ENCODE results near the gene NCF4. TPM values are rescaled to one million over a fixed set of nuclear protein-coding genes. Genes with fewer than 3 reads are reported as not detected.

The NCF4 gene
- total and polyA plus RNA-seq, 7 donors = 1.5 to 4.3 (median 2.6) TPM

DNA sequence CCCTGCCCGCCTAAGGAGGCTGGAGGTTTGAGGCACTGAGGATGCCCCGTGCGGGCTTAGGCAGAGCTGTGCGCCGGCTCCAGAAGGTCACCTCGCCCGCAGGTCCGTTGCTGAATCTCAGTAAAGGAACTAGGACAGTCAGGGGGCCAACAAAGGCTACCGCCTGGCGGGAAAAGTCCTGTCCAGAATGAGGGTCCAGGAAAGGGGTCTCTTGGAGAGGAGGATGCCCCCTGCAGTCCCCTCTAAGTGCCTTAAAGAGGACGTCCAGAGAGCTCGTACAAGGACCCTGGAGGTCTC lies 44.5 kb upstream of the NCF4 start:
- Histone ChIP-seq H3K4me1 (peaks cover 10% of the 10 kb centered on the region), H3K27me3 (ENCODE audit: insufficient read depth in 3 of 3, low read length in 2 of 3) (peaks cover 0 to 75% (median 22%) of the 10 kb centered on the region in 3 donors), H3K4me3 (no peak overlapping the region), H3K27ac (no peak overlapping the region), H3K9me3 (no peaks in the 10 kb centered on the region), H3K36me3 (ENCODE audit: insufficient read depth in 1 of 2, low read depth in 1 of 2) (no peaks in the 10 kb centered on the region)
- TF ChIP-seq, protein P1, sequence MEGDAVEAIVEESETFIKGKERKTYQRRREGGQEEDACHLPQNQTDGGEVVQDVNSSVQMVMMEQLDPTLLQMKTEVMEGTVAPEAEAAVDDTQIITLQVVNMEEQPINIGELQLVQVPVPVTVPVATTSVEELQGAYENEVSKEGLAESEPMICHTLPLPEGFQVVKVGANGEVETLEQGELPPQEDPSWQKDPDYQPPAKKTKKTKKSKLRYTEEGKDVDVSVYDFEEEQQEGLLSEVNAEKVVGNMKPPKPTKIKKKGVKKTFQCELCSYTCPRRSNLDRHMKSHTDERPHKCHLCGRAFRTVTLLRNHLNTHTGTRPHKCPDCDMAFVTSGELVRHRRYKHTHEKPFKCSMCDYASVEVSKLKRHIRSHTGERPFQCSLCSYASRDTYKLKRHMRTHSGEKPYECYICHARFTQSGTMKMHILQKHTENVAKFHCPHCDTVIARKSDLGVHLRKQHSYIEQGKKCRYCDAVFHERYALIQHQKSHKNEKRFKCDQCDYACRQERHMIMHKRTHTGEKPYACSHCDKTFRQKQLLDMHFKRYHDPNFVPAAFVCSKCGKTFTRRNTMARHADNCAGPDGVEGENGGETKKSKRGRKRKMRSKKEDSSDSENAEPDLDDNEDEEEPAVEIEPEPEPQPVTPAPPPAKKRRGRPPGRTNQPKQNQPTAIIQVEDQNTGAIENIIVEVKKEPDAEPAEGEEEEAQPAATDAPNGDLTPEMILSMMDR (IDR thresholded peaks at IDR 0.05) = no peak
- 3 to 4% (median 3%) methylated on average over 12 of the region's 12 CpGs for WGBS, 3 donors
- DNase-seq = no peak
- intact Hi-C loops (cut with DNase I) = no loop called here
- no peak for ATAC-seq

DNA sequence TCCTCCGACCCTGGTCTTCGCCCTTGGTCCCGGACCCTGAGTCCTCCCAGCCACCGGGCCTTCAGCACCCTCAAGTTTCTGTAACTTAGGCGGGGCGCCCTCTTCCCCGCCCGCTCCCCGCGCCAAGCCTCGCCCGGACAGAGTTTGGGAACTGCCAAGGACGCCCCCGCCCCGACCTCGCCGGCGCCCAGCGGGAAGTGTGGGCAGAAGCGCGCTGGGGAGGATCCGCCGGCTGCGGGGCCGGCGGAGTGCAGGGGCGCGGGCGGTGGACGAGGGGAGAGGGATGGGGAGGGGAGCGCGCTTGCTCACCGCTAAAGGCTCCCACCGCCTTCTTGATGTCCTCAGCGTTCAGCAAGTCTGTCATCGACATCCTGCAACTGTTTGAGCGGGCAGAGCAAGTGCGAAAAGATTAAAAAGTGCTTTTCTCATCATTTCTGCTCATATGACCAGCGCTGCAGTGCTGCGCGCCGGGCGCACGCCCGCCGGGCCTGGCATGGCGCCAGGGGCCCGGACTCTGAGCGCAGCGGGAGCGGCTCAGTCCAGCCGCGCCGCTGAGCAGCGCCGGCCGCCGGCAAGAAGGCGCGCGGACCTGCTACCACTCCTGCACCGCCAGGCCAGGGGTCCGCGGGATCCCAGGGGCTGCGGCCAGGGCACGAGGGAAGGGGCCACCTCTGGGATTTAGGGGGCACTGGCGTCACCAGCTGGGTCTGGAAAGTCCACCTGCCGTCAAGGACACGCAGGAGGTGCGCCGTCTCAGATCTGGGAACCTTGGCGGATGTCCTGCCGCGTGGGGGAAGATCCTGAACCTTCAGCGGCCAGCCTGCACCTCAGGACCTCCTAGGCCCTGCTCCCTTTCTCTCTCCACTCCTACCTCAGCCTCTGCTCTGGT lies 43.9 kb upstream of the NCF4 start, which contains the start of gene PVALB:
TSS of gene PVALB (minus strand) at position 400 of the 889 bp plus-strand sequence. CDS start at position 370, 30 bp downstream.
- peaks cover 0 to 75% (median 22%) of the 10 kb centered on the region in 3 donors for H3K27me3 ChIP-seq (ENCODE audit: insufficient read depth in 3 of 3, low read length in 2 of 3)
- H3K4me1 ChIP-seq = peaks cover 10% of the 10 kb centered on the region
- H3K27ac ChIP-seq = no peak within 1 kb of the TSS
- peak in 1 of 2 donors; percentile 32 for DNase-seq
- WGBS, 3 donors = 1 to 2% (median 2%) methylated on average over 70 to 75 of the region's 75 CpGs
- H3K36me3 ChIP-seq (ENCODE audit: insufficient read depth in 1 of 2, low read depth in 1 of 2) = no peaks in the 10 kb centered on the region
- intact Hi-C loops (cut with DNase I) = no loop called here
- peak; percentile 53 to 74 (median 64) for ATAC-seq
- H3K9me3 ChIP-seq = no peaks in the 10 kb centered on the region
- peak within 1 kb of the TSS; percentile 38 for H3K4me3 ChIP-seq
- TF ChIP-seq, protein P1 (IDR thresholded peaks at IDR 0.05) = no peak

DNA sequence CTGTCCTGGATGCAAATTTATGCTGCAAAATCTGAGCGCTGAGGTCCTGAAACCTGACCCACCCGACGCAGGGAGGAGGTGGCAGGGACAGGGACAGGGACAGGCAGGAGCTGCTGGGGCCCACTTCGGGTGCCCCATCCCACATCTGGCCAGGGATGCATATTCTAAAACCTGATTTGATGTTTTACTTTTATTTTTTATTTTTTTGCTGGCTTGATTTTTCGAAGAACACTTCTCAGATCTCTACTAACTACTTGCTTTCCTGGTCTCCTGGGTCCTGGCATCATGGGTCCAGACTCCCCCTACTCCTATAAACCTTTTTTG lies 43.3 kb upstream of the NCF4 start:
- intact Hi-C loops (cut with DNase I) = no loop called here
- Histone ChIP-seq H3K27ac (no peak overlapping the region), H3K4me3 (no peak overlapping the region), H3K4me1 (peaks cover 10% of the 10 kb centered on the region), H3K36me3 (ENCODE audit: insufficient read depth in 1 of 2, low read depth in 1 of 2) (no peaks in the 10 kb centered on the region), H3K27me3 (ENCODE audit: insufficient read depth in 3 of 3, low read length in 2 of 3) (peaks cover 0 to 75% (median 22%) of the 10 kb centered on the region in 3 donors), H3K9me3 (no peaks in the 10 kb centered on the region)
- 20 to 38% (median 27%) methylated on average over 5 of the region's 5 CpGs for WGBS, 3 donors
- TF ChIP-seq, protein P1 (IDR thresholded peaks at IDR 0.05) = no peak
- DNase-seq (no peak), ATAC-seq (no peak)

DNA sequence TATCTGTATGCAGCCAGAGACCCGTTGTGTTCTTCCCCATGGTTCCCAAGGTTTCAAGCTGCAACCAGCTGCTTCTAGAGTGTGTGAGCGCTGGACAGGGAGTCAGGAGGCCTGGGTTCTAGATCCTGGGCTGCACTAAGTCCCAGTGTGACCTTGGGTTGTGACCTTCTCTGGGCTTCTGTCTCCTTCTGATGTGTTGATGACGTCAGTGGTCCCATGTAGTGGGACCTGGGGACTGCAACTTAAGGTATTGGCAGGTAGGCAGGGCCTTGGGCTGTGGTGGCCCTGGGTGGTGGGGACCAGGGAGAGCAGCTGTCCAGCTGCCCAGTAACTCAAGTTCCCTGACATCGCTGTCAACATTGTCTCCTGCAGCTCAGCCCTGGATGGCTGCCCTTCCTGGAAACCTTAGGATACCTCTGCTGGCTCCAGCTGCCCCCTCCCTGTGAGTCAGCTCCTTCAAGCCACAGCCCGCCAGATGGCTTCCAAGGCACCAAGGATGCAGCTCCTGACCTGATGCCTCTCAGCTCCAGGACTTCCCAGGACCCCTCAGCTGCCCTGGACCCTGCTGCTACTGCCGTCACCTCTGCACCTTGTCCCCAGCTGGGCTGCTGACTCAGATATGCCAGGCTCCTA lies 42.7 kb upstream of the NCF4 start:
- DNase-seq (no peak), ATAC-seq (no peak)
- Histone ChIP-seq H3K4me1 (peaks cover 10% of the 10 kb centered on the region), H3K27ac (no peak overlapping the region), H3K27me3 (ENCODE audit: insufficient read depth in 3 of 3, low read length in 2 of 3) (peaks cover 0 to 75% (median 22%) of the 10 kb centered on the region in 3 donors), H3K9me3 (no peaks in the 10 kb centered on the region), H3K4me3 (no peak overlapping the region), H3K36me3 (ENCODE audit: insufficient read depth in 1 of 2, low read depth in 1 of 2) (no peaks in the 10 kb centered on the region)
- intact Hi-C loops (cut with DNase I) = no loop called here
- TF ChIP-seq, protein P1 (IDR thresholded peaks at IDR 0.05) = no peak
- WGBS, 3 donors = 64 to 73% (median 68%) methylated on average over 6 of the region's 6 CpGs
